ENCODE data around the gene C22orf31. TPM values are rescaled to one million over a fixed set of nuclear protein-coding genes. Genes with fewer than 3 reads are reported as not detected.

Gene C22orf31
- polyA plus RNA-seq, 3 donors, result 0.95 to 1.6 (median 1.3) TPM

Other genes starting within 250 kb of the C22orf31 start
- 10 to 100 TPM; 26.9 to 28.8 (median 27.6) TPM for gene ZNRF3, start 178.3 kb downstream of the C22orf31 start, polyA plus RNA-seq (ENCODE audit: insufficient read length in 3 of 3)
- gene KREMEN1, start 11.2 kb upstream of the C22orf31 start, polyA plus RNA-seq (ENCODE audit: insufficient read length in 3 of 3), result 10 to 100 TPM; 21.4 to 24.8 (median 23.2) TPM
- 10 to 100 TPM; 62.3 to 81.4 (median 62.5) TPM for gene EMID1, start 144.1 kb upstream of the C22orf31 start, polyA plus RNA-seq (ENCODE audit: insufficient read length in 3 of 3)
- gene RHBDD3, start 206.2 kb upstream of the C22orf31 start, polyA plus RNA-seq (ENCODE audit: insufficient read length in 3 of 3), result 10 to 100 TPM; 18.9 to 23.9 (median 22.5) TPM
- gene EWSR1, start 206.4 kb upstream of the C22orf31 start, polyA plus RNA-seq (ENCODE audit: insufficient read length in 3 of 3), result 100 to 1,000 TPM; 287 to 335 (median 320) TPM
- gene GAS2L1, start 244.8 kb upstream of the C22orf31 start, polyA plus RNA-seq (ENCODE audit: insufficient read length in 3 of 3), result 1 to 10 TPM; 4.4 to 6.5 (median 5.6) TPM